Neural crest cell (in vitro differentiated cells): ENCODE results near the gene VLDLR. TPM values are rescaled to one million over a fixed set of nuclear protein-coding genes. Genes with fewer than 3 reads are reported as not detected.

ENCODE experiments used
- DNase-seq: peaks from one replicate; pipeline ENCODE4 v3.0.0; 2021; ENCODE audit warnings: low read depth, mixed read lengths, low spot score
- H3K27ac Mint-ChIP-seq: one replicate; pipeline ENCODE4 v1.8.0; 2021; ENCODE audit warnings: mild to moderate bottlenecking, mixed read lengths; ENCODE audit not compliant: unreplicated experiment
- H3K27me3 Mint-ChIP-seq: 2 replicates; pipeline ENCODE4 v1.8.0; 2021; ENCODE audit warnings: low read depth, mild to moderate bottlenecking, mixed read lengths
- H3K36me3 Mint-ChIP-seq: 2 replicates; pipeline ENCODE4 v1.8.0; 2021; ENCODE audit warnings: low read depth, mild to moderate bottlenecking, mixed read lengths
- H3K4me1 Mint-ChIP-seq: 2 replicates; pipeline ENCODE4 v1.8.0; 2021; ENCODE audit warnings: mixed read lengths
- H3K4me3 Mint-ChIP-seq: one replicate; pipeline ENCODE4 v1.8.0; 2021; ENCODE audit warnings: mild to moderate bottlenecking, mixed read lengths
- H3K9me3 Mint-ChIP-seq: 2 replicates; pipeline ENCODE4 v1.8.0; 2021; ENCODE audit warnings: mixed read lengths
- CTCF ChIP-seq: fragments of 200-600 bp; sonication (generic); conservative IDR thresholded peaks from 2 replicates; pipeline ENCODE4 v1.5.0; 2021; ENCODE audit warnings: antibody characterized with exemption, mild to moderate bottlenecking
- total RNA-seq: library from RNA; stranded (reverse); gene quantifications from 2 replicates; pipeline ENCODE4 v1.2.1, GENCODE V29; 2021

VLDLR gene
- total RNA-seq, 1 donor from 2014 or later: 20.2 TPM

- H3K36me3 Mint-ChIP-seq: peaks cover 6% of the 10 kb centered on the region
- TF ChIP-seq CTCF: no peak
- H3K9me3 Mint-ChIP-seq: peaks cover 4% of the 10 kb centered on the region
- H3K27ac Mint-ChIP-seq: peak overlapping the region; percentile 22
- no peak overlapping the region for H3K4me3 Mint-ChIP-seq
- no peak for DNase-seq
- peaks cover 19% of the 10 kb centered on the region for H3K27me3 Mint-ChIP-seq
- H3K4me1 Mint-ChIP-seq: peaks cover 30% of the 10 kb centered on the region
These were observed 3.3 kb upstream of the VLDLR start for GRCh38 chr9:2618289-2618688.

- H3K27me3 Mint-ChIP-seq: peaks cover 29% of the 10 kb centered on the region
- peaks cover 4% of the 10 kb centered on the region for H3K9me3 Mint-ChIP-seq
- peak overlapping the region; percentile 97 for H3K27ac Mint-ChIP-seq
- H3K4me3 Mint-ChIP-seq: peak overlapping the region; percentile 95
- DNase-seq: peak; percentile 63
- peaks cover 35% of the 10 kb centered on the region for H3K4me1 Mint-ChIP-seq
- H3K36me3 Mint-ChIP-seq: peaks cover 6% of the 10 kb centered on the region
- TF ChIP-seq CTCF: peak; percentile 27
These were observed 467 bp upstream of the VLDLR start for GRCh38 chr9:2620919-2621721.

GRCh38 chr9:2622461-2623287 is 1.1 kb downstream of the VLDLR start:
- H3K27ac Mint-ChIP-seq: peak overlapping the region; percentile 93
- peak overlapping the region; percentile 94 for H3K4me3 Mint-ChIP-seq
- peak; percentile 12 for TF ChIP-seq CTCF
- peak; percentile 32 for DNase-seq
- H3K27me3 Mint-ChIP-seq: peaks cover 29% of the 10 kb centered on the region
- peaks cover 35% of the 10 kb centered on the region for H3K4me1 Mint-ChIP-seq
- H3K9me3 Mint-ChIP-seq: peaks cover 4% of the 10 kb centered on the region
- H3K36me3 Mint-ChIP-seq: peaks cover 6% of the 10 kb centered on the region

GRCh38 chr9:2623288-2624050 is 1.9 kb downstream of the VLDLR start:
- TF ChIP-seq CTCF: no peak
- no peaks in the 10 kb centered on the region for H3K36me3 Mint-ChIP-seq
- peaks cover 35% of the 10 kb centered on the region for H3K4me1 Mint-ChIP-seq
- H3K27ac Mint-ChIP-seq: no peak overlapping the region
- peak; percentile 51 for DNase-seq
- H3K4me3 Mint-ChIP-seq: peak overlapping the region; percentile 93
- peaks cover 29% of the 10 kb centered on the region for H3K27me3 Mint-ChIP-seq
- no peaks in the 10 kb centered on the region for H3K9me3 Mint-ChIP-seq

GRCh38 chr9:2624051-2624682 is 2.6 kb downstream of the VLDLR start:
- peak overlapping the region; percentile 93 for H3K4me3 Mint-ChIP-seq
- no peaks in the 10 kb centered on the region for H3K9me3 Mint-ChIP-seq
- H3K4me1 Mint-ChIP-seq: peaks cover 35% of the 10 kb centered on the region
- H3K27ac Mint-ChIP-seq: no peak overlapping the region
- no peaks in the 10 kb centered on the region for H3K36me3 Mint-ChIP-seq
- no peak for TF ChIP-seq CTCF
- H3K27me3 Mint-ChIP-seq: peaks cover 29% of the 10 kb centered on the region
- no peak for DNase-seq
